HEK293 (cell line): ENCODE results near the gene NAGA.

Experiments used
- BCL11A ChIP-seq: fragments of 450-650 bp; formaldehyde crosslinking; IDR thresholded peaks from 2 replicates; pipeline ENCODE4 v1.5.1; 2016; ENCODE audit warnings: low read depth, missing biosample characterization, missing genetic modification characterization
- HOXC10 ChIP-seq: sonication (generic); formaldehyde crosslinking; IDR thresholded peaks from 2 replicates; pipeline ENCODE4 v1.8.1; 2023; ENCODE audit warnings: mild to moderate bottlenecking, missing genetic modification reagents
- SCRT2 ChIP-seq: fragments of 450-650 bp; formaldehyde crosslinking; IDR thresholded peaks from 2 replicates; pipeline ENCODE4 v1.5.1; 2016; ENCODE audit warnings: missing biosample characterization, missing genetic modification characterization
- TCF7L2 ChIP-seq: IDR thresholded peaks from 2 replicates; pipeline ENCODE4 v1.6.1; 2011; ENCODE audit warnings: low read depth, mild to moderate bottlenecking, inconsistent platforms, low read length, moderate library complexity, borderline replicate concordance
- ZBTB17 ChIP-seq: fragments of 450-650 bp; formaldehyde crosslinking; IDR thresholded peaks from 2 replicates; pipeline ENCODE4 v1.5.1; 2016; ENCODE audit warnings: missing biosample characterization, missing genetic modification characterization
- ZNF184 ChIP-seq: fragments of 450-650 bp; IDR thresholded peaks from 2 replicates; pipeline ENCODE4 v1.5.1; 2018; ENCODE audit warnings: missing biosample characterization, mild to moderate bottlenecking, missing genetic modification characterization
- ZNF366 ChIP-seq: fragments of 450-650 bp; formaldehyde crosslinking; conservative IDR thresholded peaks from 2 replicates; pipeline ENCODE4 v1.5.1; 2016; ENCODE audit warnings: missing biosample characterization, missing genetic modification characterization
- ZNF391 ChIP-seq: fragments of 450-650 bp; formaldehyde crosslinking; IDR thresholded peaks from 2 replicates; pipeline ENCODE4 v1.5.1; 2016; ENCODE audit warnings: low read depth, missing biosample characterization, missing genetic modification characterization, borderline replicate concordance
- ZNF394 ChIP-seq: fragments of 450-650 bp; formaldehyde crosslinking; IDR thresholded peaks from 2 replicates; pipeline ENCODE4 v1.5.1; 2016; ENCODE audit warnings: missing biosample characterization, missing genetic modification characterization, mild to moderate bottlenecking, moderate library complexity, borderline replicate concordance
- ZNF561 ChIP-seq: fragments of 450-650 bp; IDR thresholded peaks from 2 replicates; pipeline ENCODE4 v1.5.1; 2018; ENCODE audit warnings: missing biosample characterization, missing genetic modification characterization, borderline replicate concordance
- ZNF660 ChIP-seq: fragments of 450-650 bp; IDR thresholded peaks from 2 replicates; pipeline ENCODE4 v1.5.1; 2018; ENCODE audit warnings: missing biosample characterization, mild to moderate bottlenecking, missing genetic modification characterization
- ZNF701 ChIP-seq: fragments of 450-650 bp; formaldehyde crosslinking; IDR thresholded peaks from 2 replicates; pipeline ENCODE4 v1.5.1; 2016; ENCODE audit warnings: missing biosample characterization, missing genetic modification characterization
- ZNF792 ChIP-seq: fragments of 450-650 bp; formaldehyde crosslinking; IDR thresholded peaks from 2 replicates; pipeline ENCODE4 v1.5.1; 2016; ENCODE audit warnings: missing biosample characterization, missing genetic modification characterization
- TF ChIP-seq, protein P1 (sequence below): sonication (generic); formaldehyde crosslinking; IDR thresholded peaks from 2 replicates; pipeline ENCODE4 v1.8.1; 2022; ENCODE audit warnings: mild to moderate bottlenecking, moderate library complexity, missing genetic modification reagents
- TF ChIP-seq, protein P2 (sequence below): fragments of 450-650 bp; formaldehyde crosslinking; IDR thresholded peaks from 2 replicates; pipeline ENCODE4 v1.5.1; 2016; ENCODE audit warnings: missing biosample characterization, missing genetic modification characterization
- TF ChIP-seq, protein P3 (sequence below): fragments of 450-650 bp; formaldehyde crosslinking; IDR thresholded peaks from 2 replicates; pipeline ENCODE4 v1.5.1; 2016; ENCODE audit warnings: missing biosample characterization, missing genetic modification characterization
- TF ChIP-seq, protein P4 (sequence below): fragments of 450-650 bp; formaldehyde crosslinking; IDR thresholded peaks from 2 replicates; pipeline ENCODE4 v1.5.1; 2016; ENCODE audit warnings: missing biosample characterization, missing genetic modification characterization
- TF ChIP-seq, protein P5 (sequence below): fragments of 450-650 bp; formaldehyde crosslinking; IDR thresholded peaks from 2 replicates; pipeline ENCODE4 v1.5.1; 2016; ENCODE audit warnings: missing biosample characterization, missing genetic modification characterization
- TF ChIP-seq, protein P6 (sequence below): fragments of 450-650 bp; formaldehyde crosslinking; IDR thresholded peaks from 2 replicates; pipeline ENCODE4 v1.5.1; 2017; ENCODE audit warnings: missing biosample characterization, mild to moderate bottlenecking, missing genetic modification characterization, moderate library complexity
- TF ChIP-seq, protein P7 (sequence below): fragments of 450-650 bp; formaldehyde crosslinking; conservative IDR thresholded peaks from 2 replicates; pipeline ENCODE4 v1.5.1; 2016; ENCODE audit warnings: low read depth, missing biosample characterization, missing genetic modification characterization
- TF ChIP-seq, protein P8 (sequence below): fragments of 450-650 bp; formaldehyde crosslinking; IDR thresholded peaks from 2 replicates; pipeline ENCODE4 v1.5.1; 2016; ENCODE audit warnings: missing biosample characterization, missing genetic modification characterization
- TF ChIP-seq, protein P9 (sequence below): fragments of 450-650 bp; formaldehyde crosslinking; IDR thresholded peaks from 2 replicates; pipeline ENCODE4 v1.5.1; 2017; ENCODE audit warnings: missing biosample characterization, missing genetic modification characterization

The NAGA gene

DNA sequence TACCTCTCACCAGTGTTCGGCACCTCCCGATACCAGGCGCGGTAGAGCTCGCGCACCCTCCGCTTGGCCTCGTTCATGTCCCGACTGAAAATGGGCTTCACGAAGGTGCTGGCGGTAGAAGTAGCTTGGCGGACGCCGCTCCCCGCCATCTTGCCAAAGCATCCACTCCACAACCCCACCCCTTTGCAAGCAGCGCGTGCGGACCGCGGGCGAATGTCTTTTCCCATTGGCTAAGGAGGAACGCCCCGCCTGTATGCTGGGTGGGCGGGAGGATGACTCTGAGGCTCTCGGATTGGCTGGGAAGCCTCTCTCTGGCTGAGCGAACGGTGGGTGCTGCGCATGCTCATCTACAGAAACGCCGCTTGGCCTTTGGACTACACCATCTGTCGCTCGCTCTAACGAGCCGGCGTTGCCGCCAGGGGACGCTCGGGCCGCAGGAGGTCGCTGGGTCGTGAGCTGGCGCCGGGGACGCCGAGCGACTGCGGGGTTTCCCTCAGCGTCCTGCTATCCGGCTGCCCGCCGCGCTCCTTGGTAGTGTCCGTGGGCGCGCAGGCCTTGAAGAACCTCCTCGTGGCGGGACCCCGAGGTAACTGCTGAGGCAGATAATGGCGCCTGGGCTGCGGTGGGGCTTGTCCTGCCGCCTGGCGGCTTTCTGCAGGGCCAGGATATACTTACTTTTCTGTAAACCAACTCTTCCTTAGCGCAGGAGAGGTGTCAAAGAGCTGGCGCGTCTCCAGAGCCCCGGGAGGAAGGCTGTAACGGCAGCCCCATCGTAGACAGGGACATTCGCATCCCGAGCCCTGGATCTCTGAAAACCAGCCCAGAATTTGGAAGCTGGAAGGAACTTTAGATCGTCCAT is 20.2 kb upstream of the NAGA start, which contains the start of gene NDUFA6 (continued):
- TF ChIP-seq TCF7L2, result peak; percentile 43; the same call in 1 of the 2 replicates
- 0 out of 2 replicates have a peak, but pooled peaks have one; percentile 45 for TF ChIP-seq HOXC10
- TF ChIP-seq, protein P1, sequence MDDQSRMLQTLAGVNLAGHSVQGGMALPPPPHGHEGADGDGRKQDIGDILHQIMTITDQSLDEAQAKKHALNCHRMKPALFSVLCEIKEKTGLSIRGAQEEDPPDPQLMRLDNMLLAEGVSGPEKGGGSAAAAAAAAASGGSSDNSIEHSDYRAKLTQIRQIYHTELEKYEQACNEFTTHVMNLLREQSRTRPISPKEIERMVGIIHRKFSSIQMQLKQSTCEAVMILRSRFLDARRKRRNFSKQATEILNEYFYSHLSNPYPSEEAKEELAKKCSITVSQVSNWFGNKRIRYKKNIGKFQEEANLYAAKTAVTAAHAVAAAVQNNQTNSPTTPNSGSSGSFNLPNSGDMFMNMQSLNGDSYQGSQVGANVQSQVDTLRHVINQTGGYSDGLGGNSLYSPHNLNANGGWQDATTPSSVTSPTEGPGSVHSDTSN (CRISPR knock-in tag), result peak; percentile 82; the same call in 1 of the 2 replicates
- peak; percentile 72 for TF ChIP-seq ZBTB17 (tag by site-specific recombination)
- TF ChIP-seq, protein P2, sequence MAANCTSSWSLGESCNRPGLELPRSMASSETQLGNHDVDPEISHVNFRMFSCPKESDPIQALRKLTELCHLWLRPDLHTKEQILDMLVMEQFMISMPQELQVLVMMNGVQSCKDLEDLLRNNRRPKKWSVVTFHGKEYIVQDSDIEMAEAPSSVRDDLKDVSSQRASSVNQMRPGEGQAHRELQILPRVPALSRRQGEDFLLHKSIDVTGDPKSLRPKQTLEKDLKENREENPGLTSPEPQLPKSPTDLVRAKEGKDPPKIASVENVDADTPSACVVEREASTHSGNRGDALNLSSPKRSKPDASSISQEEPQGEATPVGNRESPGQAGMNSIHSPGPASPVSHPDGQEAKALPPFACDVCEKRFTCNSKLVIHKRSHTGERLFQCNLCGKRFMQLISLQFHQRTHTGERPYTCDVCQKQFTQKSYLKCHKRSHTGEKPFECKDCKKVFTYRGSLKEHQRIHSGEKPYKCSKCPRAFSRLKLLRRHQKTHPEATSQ (tag by site-specific recombination), result no peak
- TF ChIP-seq ZNF391 (tag by site-specific recombination), result no peak; the same call in 1 of the 2 replicates
- peak; percentile 91; the same call in 1 of the 2 replicates for TF ChIP-seq BCL11A
- peak; percentile 40; the same call in 1 of the 2 replicates for TF ChIP-seq ZNF184 (tag by site-specific recombination)
- TF ChIP-seq ZNF701, result no peak
- TF ChIP-seq, protein P3, sequence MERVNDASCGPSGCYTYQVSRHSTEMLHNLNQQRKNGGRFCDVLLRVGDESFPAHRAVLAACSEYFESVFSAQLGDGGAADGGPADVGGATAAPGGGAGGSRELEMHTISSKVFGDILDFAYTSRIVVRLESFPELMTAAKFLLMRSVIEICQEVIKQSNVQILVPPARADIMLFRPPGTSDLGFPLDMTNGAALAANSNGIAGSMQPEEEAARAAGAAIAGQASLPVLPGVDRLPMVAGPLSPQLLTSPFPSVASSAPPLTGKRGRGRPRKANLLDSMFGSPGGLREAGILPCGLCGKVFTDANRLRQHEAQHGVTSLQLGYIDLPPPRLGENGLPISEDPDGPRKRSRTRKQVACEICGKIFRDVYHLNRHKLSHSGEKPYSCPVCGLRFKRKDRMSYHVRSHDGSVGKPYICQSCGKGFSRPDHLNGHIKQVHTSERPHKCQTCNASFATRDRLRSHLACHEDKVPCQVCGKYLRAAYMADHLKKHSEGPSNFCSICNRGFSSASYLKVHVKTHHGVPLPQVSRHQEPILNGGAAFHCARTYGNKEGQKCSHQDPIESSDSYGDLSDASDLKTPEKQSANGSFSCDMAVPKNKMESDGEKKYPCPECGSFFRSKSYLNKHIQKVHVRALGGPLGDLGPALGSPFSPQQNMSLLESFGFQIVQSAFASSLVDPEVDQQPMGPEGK (tag by site-specific recombination), result 0 out of 2 replicates have a peak, but pooled peaks have one; percentile 7
- peak; percentile 66; the same call in 1 of the 2 replicates for TF ChIP-seq ZNF561 (tag by site-specific recombination)
- TF ChIP-seq, protein P4, sequence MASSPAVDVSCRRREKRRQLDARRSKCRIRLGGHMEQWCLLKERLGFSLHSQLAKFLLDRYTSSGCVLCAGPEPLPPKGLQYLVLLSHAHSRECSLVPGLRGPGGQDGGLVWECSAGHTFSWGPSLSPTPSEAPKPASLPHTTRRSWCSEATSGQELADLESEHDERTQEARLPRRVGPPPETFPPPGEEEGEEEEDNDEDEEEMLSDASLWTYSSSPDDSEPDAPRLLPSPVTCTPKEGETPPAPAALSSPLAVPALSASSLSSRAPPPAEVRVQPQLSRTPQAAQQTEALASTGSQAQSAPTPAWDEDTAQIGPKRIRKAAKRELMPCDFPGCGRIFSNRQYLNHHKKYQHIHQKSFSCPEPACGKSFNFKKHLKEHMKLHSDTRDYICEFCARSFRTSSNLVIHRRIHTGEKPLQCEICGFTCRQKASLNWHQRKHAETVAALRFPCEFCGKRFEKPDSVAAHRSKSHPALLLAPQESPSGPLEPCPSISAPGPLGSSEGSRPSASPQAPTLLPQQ, result 0 out of 2 replicates have a peak, but pooled peaks have one; percentile 79
- TF ChIP-seq SCRT2 (tag by site-specific recombination), result peak; percentile 41; the same call in 1 of the 2 replicates
- peak; percentile 59 for TF ChIP-seq ZNF366 (tag by site-specific recombination)
- TF ChIP-seq, protein P5, sequence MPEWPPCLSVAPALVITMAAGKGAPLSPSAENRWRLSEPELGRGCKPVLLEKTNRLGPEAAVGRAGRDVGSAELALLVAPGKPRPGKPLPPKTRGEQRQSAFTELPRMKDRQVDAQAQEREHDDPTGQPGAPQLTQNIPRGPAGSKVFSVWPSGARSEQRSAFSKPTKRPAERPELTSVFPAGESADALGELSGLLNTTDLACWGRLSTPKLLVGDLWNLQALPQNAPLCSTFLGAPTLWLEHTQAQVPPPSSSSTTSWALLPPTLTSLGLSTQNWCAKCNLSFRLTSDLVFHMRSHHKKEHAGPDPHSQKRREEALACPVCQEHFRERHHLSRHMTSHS, result no peak
- TF ChIP-seq, protein P6, sequence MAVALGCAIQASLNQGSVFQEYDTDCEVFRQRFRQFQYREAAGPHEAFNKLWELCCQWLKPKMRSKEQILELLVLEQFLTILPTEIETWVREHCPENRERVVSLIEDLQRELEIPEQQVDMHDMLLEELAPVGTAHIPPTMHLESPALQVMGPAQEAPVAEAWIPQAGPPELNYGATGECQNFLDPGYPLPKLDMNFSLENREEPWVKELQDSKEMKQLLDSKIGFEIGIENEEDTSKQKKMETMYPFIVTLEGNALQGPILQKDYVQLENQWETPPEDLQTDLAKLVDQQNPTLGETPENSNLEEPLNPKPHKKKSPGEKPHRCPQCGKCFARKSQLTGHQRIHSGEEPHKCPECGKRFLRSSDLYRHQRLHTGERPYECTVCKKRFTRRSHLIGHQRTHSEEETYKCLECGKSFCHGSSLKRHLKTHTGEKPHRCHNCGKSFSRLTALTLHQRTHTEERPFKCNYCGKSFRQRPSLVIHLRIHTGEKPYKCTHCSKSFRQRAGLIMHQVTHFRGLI (tag by site-specific recombination), result peak; percentile 73
- peak; percentile 21; the same call in 1 of the 2 replicates for TF ChIP-seq ZNF394 (tag by site-specific recombination)
- TF ChIP-seq, protein P7, sequence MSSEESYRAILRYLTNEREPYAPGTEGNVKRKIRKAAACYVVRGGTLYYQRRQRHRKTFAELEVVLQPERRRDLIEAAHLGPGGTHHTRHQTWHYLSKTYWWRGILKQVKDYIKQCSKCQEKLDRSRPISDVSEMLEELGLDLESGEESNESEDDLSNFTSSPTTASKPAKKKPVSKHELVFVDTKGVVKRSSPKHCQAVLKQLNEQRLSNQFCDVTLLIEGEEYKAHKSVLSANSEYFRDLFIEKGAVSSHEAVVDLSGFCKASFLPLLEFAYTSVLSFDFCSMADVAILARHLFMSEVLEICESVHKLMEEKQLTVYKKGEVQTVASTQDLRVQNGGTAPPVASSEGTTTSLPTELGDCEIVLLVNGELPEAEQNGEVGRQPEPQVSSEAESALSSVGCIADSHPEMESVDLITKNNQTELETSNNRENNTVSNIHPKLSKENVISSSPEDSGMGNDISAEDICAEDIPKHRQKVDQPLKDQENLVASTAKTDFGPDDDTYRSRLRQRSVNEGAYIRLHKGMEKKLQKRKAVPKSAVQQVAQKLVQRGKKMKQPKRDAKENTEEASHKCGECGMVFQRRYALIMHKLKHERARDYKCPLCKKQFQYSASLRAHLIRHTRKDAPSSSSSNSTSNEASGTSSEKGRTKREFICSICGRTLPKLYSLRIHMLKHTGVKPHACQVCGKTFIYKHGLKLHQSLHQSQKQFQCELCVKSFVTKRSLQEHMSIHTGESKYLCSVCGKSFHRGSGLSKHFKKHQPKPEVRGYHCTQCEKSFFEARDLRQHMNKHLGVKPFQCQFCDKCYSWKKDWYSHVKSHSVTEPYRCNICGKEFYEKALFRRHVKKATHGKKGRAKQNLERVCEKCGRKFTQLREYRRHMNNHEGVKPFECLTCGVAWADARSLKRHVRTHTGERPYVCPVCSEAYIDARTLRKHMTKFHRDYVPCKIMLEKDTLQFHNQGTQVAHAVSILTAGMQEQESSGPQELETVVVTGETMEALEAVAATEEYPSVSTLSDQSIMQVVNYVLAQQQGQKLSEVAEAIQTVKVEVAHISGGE (tag by site-specific recombination), result peak; percentile 54
- peak; percentile 59; the same call in 1 of the 2 replicates for TF ChIP-seq ZNF660 (tag by site-specific recombination)
- TF ChIP-seq ZNF792 (tag by site-specific recombination), result 0 out of 2 replicates have a peak, but pooled peaks have one; percentile 33
- TF ChIP-seq, protein P8, sequence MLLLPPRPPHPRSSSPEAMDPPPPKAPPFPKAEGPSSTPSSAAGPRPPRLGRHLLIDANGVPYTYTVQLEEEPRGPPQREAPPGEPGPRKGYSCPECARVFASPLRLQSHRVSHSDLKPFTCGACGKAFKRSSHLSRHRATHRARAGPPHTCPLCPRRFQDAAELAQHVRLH (tag by site-specific recombination), result no peak
- TF ChIP-seq, protein P9, sequence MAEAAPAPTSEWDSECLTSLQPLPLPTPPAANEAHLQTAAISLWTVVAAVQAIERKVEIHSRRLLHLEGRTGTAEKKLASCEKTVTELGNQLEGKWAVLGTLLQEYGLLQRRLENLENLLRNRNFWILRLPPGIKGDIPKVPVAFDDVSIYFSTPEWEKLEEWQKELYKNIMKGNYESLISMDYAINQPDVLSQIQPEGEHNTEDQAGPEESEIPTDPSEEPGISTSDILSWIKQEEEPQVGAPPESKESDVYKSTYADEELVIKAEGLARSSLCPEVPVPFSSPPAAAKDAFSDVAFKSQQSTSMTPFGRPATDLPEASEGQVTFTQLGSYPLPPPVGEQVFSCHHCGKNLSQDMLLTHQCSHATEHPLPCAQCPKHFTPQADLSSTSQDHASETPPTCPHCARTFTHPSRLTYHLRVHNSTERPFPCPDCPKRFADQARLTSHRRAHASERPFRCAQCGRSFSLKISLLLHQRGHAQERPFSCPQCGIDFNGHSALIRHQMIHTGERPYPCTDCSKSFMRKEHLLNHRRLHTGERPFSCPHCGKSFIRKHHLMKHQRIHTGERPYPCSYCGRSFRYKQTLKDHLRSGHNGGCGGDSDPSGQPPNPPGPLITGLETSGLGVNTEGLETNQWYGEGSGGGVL, result no peak
